GM10266 (cell line): ENCODE data around the gene PLXNA2.

Source experiments
- DNase-seq: peaks from one replicate; pipeline ENCODE4 v3.0.0; 2012; ENCODE audit errors: extremely low spot score
- CTCF ChIP-seq: IDR thresholded peaks from 2 replicates; pipeline ENCODE4 v1.5.1; 2012; ENCODE audit warnings: mild to moderate bottlenecking, low read depth; ENCODE audit not compliant: control insufficient read depth, insufficient read depth; ENCODE audit errors: missing control alignments

The PLXNA2 gene

GRCh38 chr1:208172423-208173145, 71.6 kb downstream of the PLXNA2 start:
- TF ChIP-seq CTCF = no peak
- no peak for DNase-seq

- TF ChIP-seq CTCF = no peak
- no peak for DNase-seq
These were observed 72.4 kb downstream of the PLXNA2 start for GRCh38 chr1:208171616-208172422.

- no peak for DNase-seq
- TF ChIP-seq CTCF = no peak
These were observed 73.9 kb downstream of the PLXNA2 start for GRCh38 chr1:208170252-208170651.

GRCh38 chr1:208169081-208169879, 74.9 kb downstream of the PLXNA2 start:
- no peak for TF ChIP-seq CTCF
- DNase-seq = no peak

GRCh38 chr1:208167261-208167869, 76.8 kb downstream of the PLXNA2 start:
- TF ChIP-seq CTCF = no peak
- DNase-seq = no peak

- DNase-seq = no peak
- TF ChIP-seq CTCF = no peak
These were observed 77.6 kb downstream of the PLXNA2 start for GRCh38 chr1:208166340-208167138.
